ENCODE results near the gene STK17B.

STK17B gene

DNA sequence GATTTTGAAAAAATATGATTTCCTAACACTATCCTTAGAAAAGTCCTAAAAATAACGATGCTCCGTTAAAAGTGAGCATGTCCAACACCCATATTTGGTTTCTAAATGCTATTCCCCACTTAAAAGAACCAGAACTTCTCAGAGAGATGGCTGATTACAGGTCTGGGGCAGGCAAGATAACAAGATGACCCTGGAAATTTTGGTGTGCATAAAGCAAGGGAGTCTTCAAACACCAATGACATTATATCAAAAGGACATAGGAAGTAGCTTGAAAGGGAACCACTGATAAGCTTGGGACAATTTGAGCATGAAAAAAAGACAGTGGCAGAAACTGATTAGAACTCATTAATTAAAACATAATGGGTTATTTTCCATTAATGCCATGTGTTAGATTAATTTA, 17.9 kb downstream of the STK17B start:
- no peak for DNase-seq

GRCh38 chr2:196149948-196150347, 21.4 kb downstream of the STK17B start:
- no peak for DNase-seq

DNA sequence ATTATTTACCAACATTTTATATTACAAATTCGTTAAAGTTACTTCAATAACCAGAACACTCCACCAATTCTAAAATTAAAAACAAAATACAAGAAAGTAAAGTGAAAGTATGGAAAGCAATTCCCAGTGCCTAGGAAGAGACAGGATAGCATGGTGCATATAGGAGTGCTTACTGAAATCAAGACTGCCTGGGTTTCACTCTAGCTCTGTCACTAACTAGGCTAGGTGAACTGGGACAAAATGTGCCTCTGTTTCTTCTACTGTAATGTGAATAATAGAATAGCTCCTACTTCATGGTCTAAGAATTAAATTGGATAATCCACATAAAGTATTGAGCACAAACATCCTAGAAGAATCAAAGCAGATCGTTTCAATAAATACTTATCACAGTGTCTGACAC, 22.6 kb downstream of the STK17B start:
- no peak for DNase-seq

GRCh38 chr2:196145256-196145655, 26.1 kb downstream of the STK17B start:
- DNase-seq = no peak

DNA sequence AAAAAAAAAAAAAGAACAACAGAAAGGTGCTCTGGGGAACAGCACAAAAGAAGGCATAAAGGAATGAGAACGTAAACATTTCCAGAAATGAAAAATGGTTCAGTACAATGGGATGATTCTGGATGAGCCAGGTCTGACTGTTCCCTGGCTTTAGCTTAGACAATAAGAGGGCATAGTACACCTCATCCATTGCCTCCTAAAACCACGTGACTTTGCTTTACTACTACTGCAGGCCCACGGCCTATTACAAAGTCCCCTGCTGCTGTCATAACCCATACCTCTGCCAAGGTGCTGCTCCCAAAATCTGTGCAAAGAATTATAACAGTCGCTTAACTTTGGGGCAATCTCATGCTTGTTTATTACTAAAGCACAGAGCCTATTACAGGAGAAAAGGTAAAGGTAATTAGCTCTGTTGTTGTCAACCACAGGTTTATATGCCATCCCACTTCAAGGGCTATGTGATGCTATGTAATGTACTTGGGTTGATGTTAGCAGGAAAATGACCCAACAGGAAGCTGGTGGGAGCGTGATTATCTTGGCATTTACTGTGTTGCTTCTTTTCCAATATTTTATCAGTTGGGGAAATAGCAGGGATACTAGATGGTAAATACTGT, 26.8 kb downstream of the STK17B start:
- DNase-seq = peak; percentile 21

DNA sequence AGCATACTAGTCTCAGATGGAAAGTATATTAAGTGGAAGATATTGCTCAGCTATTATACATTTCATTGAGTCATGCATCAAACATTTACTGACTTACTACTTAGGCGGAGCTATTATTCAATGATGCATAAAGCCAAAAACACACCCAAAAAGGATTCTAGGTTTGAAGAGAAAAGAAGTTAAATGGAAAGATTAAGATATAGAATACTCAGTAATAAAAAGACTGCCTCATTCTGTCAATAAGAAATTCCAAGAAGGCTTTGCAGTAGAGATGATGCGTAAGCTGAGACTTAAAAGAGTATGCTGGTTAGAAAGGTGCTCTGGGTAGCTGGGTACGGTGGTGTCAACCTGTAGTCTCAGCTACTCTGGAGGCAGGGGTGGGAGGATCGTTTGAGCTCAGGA, 27.6 kb downstream of the STK17B start:
- DNase-seq = no peak

GRCh38 chr2:196142825-196143224, 28.6 kb downstream of the STK17B start:
- no peak for DNase-seq

DNA sequence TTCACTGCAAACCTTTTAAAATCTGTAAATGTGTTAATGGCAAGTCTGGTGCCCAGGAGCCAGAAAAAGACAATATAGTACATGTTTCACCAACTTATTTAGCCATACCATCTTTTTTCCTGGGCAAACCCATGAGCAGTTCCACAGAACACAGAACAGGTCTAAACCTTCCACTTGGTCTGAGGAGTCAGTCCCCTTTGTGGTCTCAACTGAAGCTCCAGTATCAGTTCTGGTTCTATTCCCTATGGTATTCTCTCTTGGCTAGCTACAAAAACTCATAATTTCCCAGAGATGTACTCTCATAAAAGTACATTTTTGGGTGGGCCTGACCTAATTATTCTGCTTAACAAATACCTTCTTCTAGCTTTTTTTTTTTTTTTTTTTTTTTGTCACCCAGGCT, 31.2 kb downstream of the STK17B start:
- DNase-seq = no peak

DNA sequence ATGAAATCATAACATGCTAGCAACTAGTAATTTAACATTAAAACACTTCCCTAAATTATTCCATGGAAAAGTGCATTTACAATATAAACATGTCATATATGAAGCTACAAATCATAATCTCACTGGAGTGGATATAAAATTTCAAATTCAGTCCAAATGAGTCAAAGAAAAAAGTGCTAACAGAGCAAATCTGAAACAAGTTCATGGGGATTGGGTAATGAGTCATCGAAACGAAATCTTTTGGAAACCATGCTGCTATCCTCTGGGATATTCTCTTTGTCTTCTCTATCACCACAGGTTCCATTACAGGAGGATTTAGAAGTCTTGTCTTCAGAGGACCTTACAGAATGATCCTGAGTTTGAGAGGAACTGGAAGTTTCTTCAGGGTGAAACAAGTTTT, 34.1 kb downstream of the STK17B start:
- no peak for DNase-seq

GRCh38 chr2:196136151-196136550, 35.2 kb downstream of the STK17B start:
- no peak for DNase-seq

- peak; percentile 69 for DNase-seq
Observed at GRCh38 chr2:196131949-196132925, 39.1 kb downstream of the STK17B start.

- DNase-seq = peak; percentile 71
Observed at GRCh38 chr2:196131384-196131937, 39.9 kb downstream of the STK17B start.

GRCh38 chr2:196130039-196130825, 41.1 kb downstream of the STK17B start:
- DNase-seq = peak; percentile 7

GRCh38 chr2:196128749-196129148, 42.6 kb downstream of the STK17B start:
- DNase-seq = no peak

- DNase-seq = no peak
Observed at GRCh38 chr2:196125596-196125995, 45.8 kb downstream of the STK17B start.

DNA sequence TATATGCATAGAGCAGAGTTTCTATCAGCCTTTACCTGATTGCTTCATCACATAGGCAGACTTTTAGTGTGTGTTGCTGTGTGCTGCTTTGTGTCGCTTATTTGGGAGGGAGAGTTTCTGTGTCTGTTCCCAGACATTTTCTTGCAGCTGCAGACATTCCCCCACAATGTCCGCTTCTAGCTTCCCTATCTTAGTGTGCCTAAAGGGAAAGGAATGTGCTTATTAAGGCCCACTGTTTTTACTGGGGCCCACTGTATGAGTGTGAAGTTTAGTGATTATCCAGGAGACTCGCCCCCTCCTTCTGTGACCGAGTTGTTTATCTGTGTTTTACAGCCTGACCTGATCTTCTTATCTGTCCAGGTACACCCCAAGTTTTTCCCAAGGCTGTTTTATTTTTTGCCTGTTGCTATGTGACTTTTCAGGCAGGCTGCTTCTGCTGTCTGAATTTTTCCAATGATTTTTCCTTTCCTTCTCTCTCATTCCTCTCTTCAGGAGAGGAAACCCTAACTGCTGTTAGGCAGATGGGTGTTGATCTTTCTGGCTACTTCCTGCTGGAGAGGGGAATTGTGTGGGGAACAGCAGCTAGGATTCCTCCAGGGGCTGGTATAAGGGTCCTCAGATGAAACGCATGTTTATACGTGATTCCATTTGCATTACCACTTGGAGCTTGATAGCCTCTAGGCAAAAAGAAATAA, 47.6 kb downstream of the STK17B start:
- no peak for DNase-seq

- no peak for DNase-seq
Observed at GRCh38 chr2:196119926-196120325, 51.5 kb downstream of the STK17B start.

DNA sequence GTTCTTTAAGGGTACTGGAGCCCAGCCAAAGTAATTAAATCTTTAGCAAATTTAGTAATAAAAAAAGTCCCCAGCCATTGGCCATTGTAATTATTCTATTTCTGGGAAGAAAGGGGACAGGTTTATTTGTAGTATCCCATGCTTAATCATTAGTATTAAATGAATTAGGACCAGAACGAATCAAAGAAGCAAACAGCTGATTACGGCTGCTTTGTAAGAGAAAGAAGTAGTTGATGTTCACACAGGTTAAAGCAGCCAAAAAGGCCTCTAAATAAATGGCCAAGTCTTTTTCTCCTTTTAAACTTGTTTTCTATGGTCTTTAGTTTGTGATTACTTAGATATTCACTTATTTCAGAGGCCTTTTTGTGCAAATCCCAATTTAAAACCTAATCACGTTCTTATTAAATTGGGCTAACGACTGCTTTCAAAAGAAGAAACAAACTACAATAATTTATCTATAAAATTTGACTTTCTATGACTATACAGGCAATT, 54.1 kb downstream of the STK17B start:
- DNase-seq = no peak

DNA sequence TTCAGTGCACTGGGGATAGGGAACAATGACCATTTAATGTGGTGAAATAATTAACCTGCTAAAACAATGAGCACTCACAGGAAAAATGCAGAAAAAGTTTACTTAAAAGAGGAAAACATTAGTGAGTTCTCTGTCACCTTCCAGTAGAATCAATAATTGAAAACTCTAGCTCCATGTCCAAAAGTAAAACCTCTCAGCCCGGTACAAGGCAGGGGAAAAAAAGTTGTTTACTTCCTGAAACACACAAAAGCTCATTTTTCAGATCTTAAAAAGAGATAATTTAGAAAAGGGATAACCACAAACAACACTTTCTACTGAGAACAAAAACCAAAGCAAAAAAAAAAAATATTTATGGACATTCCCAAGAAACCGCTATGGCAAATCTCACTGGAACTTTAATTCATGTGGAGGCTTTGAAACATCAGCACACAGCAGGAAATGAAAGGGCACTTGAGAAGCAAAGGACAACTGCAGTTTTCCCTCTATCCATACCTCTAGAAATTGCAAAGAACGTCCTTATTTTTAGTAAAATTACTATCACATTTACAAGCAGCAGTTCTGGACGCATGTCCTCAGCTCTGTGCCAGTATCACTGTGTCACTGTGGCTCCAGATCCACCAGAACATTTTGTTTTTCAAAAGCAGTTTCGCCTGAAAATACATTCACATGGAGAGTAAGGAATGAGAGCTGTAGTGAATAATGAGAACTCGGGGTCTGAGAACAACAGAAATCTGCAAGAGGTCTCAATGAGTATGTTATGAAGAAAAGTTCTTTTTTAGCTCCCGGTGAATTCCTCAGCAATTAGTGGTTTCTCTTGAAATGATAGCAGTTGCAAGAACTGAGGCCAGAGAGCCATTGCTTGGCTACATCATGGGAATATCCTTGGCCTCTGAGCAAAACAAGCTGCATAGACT, 58.1 kb downstream of the STK17B start:
- DNase-seq = no peak

DNA sequence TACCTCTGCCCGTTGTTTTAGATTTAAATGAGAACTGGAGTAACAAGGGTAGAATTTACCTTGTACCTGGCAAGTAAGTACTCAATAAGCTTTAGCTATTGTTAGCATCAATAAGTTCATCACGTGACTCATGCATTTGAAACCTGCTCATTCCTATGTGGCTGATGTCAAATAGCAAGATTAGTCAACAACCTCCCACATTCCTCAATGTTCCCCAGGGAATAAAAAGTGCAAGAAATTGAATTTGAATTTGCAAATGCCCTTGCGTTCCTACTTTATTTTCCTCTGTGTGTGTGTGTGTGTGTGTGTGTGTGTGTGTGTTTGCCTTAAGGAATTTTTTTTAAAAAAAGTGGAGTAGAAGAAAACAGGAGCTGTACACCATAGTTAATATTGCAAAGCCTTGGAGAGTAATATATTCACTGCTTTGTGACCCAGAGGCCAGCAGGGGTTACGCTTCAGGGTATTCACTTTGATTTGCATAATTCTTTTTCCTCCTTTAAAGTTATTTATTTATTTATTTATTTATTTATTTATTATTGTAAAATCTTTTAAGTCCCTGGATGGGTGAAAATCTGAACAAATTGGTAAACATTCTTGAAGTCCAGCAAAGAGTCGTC, 58.9 kb downstream of the STK17B start:
- no peak for DNase-seq

DNA sequence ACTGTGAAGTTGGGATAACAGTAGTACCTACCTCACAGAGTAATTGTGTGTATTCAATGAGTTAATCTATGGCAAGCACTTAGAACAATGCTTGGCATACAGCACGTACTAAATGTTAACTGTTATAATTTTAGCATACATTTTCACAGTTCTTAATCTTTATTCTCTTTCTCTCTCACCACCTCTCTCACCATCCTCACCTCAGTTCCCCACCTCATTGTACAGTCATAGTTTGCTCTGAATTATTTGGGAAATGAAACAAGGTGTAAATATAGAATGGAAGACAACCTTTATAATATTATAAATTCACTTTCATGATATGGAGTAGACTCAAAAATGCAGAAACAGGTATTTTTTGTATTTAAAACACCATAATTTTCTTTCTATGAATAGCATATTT, 62.8 kb downstream of the STK17B start:
- no peak for DNase-seq

Measured in CD4-positive, alpha-beta T cell treated with Interleukin-6 for 4 hours (primary cell).